Neutrophil (primary cell): Measurements from ENCODE around the gene RAI1.

Experiments used
- H3K27ac ChIP-seq: fragments of 200-600 bp; sonication (generic); 2 replicates; pipeline ENCODE4 v1.5.1; 2016; ENCODE audit warnings: mild to moderate bottlenecking, moderate library complexity
- H3K27me3 ChIP-seq: fragments of 200-600 bp; sonication (generic); 2 replicates; pipeline ENCODE4 v1.6.0; 2016; ENCODE audit warnings: mild to moderate bottlenecking
- H3K36me3 ChIP-seq: fragments of 200-600 bp; sonication (generic); 2 replicates; pipeline ENCODE4 v1.5.1; 2017
- H3K4me1 ChIP-seq, 2 experiments: fragments of 200-600 bp in 1 of 2; sonication (generic) in 1 of 2; 1 replicate in 1 of 2; 2 replicates in 1 of 2; pipeline versions ENCODE4 v1.5.1 to v1.6.1; 2013 to 2016; ENCODE audit warnings: low read depth in 1 of 2, low read length in 1 of 2, mild to moderate bottlenecking in 1 of 2, moderate library complexity in 1 of 2; ENCODE audit not compliant: control insufficient read depth in 1 of 2, insufficient read depth in 1 of 2
- H3K4me3 ChIP-seq, 2 experiments: fragments of 200-600 bp in 1 of 2; sonication (generic) in 1 of 2; 1 replicate in 1 of 2; 2 replicates in 1 of 2; pipeline ENCODE4 v1.5.1; 2013 to 2016; ENCODE audit warnings: low read depth in 1 of 2, low read length in 1 of 2, mild to moderate bottlenecking in 1 of 2, moderate library complexity in 1 of 2
- H3K9me3 ChIP-seq: fragments of 200-600 bp; sonication (generic); 2 replicates; pipeline ENCODE4 v1.5.1; 2016
- TF ChIP-seq, protein P1 (sequence below): fragments of 200-600 bp; sonication (generic); IDR thresholded peaks from 2 replicates; pipeline ENCODE4 v1.5.1; 2016; ENCODE audit warnings: antibody characterized with exemption

The RAI1 gene

DNA sequence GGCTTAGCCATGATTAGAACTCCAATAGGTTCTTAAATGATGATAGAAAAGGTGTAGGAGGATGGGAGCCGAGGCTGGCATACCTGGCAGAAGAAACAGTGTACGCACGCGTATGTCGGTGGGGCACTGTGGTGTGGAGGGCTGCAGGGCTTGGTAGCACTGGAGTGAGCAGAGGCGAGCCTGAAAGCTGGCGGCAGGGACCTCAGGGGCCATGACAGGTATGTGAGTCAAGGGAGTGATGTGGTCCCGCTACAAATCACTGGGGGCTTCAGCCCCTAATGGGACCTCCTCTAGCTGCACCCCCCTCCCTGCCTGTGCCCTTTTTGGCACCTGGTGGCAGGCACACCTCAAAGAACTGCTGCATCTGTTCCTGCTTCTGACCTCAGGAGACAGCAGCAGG lies 67.3 kb downstream of the RAI1 start:
- H3K36me3 ChIP-seq = no peaks in the 10 kb centered on the region
- H3K27me3 ChIP-seq = no peaks in the 10 kb centered on the region
- TF ChIP-seq, protein P1, sequence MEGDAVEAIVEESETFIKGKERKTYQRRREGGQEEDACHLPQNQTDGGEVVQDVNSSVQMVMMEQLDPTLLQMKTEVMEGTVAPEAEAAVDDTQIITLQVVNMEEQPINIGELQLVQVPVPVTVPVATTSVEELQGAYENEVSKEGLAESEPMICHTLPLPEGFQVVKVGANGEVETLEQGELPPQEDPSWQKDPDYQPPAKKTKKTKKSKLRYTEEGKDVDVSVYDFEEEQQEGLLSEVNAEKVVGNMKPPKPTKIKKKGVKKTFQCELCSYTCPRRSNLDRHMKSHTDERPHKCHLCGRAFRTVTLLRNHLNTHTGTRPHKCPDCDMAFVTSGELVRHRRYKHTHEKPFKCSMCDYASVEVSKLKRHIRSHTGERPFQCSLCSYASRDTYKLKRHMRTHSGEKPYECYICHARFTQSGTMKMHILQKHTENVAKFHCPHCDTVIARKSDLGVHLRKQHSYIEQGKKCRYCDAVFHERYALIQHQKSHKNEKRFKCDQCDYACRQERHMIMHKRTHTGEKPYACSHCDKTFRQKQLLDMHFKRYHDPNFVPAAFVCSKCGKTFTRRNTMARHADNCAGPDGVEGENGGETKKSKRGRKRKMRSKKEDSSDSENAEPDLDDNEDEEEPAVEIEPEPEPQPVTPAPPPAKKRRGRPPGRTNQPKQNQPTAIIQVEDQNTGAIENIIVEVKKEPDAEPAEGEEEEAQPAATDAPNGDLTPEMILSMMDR = no peak
- no peak overlapping the region for H3K4me3 ChIP-seq
- H3K4me1 ChIP-seq = peaks cover 32 to 36% of the 10 kb centered on the region in 2 experiments
- no peaks in the 10 kb centered on the region for H3K9me3 ChIP-seq
- no peak overlapping the region for H3K27ac ChIP-seq

DNA sequence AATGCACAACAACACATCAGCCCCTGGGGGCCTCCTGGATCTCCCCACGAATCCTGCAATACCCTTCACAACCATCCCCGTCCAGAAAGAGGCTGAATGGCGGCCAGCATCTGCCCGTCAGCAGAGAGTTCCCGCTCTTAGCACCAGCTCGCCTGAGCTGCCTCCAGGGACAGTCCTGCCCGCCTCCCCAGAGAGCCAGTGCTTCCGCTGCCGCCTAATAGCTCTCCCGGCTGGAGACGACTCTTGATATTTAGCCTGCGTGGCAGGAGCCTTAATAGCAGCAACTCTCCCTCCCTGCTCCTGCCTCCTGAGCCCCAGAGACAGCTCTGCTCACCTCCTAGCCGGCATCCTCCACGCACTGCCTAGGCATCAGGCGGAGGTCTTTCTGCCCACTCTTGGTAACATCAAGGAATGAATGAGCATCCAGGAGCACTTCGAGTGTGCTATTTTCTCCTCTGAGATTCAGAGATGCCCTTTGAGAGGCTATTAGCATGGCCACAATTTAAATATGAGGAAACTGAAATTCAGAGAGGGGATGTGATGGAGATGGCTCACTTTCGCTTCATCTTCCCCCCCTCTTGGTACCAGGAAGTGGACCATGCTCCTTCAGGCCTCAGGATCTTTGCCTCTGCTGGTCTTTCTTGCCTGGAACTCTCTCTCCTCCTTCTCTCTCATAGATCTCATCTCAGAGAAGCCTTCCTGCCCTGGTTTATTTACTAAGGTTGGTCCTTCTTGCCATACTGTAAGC lies 67.9 kb downstream of the RAI1 start:
- Histone ChIP-seq H3K27ac (no peak overlapping the region), H3K4me1 (peaks cover 32 to 36% of the 10 kb centered on the region in 2 experiments), H3K27me3 (no peaks in the 10 kb centered on the region), H3K9me3 (no peaks in the 10 kb centered on the region), H3K4me3 (no peak overlapping the region), H3K36me3 (no peaks in the 10 kb centered on the region)
- TF ChIP-seq, protein P1 = no peak

DNA sequence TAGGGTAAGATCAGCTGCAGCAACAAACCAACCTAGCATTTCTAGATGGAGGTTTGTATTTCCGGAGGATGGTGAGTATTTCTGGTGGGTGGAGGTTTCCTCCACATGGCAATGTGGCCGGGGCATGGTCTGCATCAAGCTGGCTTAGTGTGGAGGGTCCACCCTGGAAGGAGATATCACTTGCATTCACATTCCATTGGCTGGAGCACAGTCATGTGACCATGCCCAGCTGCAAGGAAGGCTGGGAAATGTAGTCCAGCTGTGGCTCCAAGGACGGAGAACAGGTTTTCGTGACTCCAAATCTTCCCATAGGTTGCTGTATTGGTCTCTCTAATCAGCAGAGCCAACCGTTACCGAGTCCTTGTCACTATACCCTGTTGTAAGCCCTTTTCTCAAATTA lies 68.7 kb downstream of the RAI1 start:
- no peaks in the 10 kb centered on the region for H3K36me3 ChIP-seq
- peaks cover 32 to 36% of the 10 kb centered on the region in 2 experiments for H3K4me1 ChIP-seq
- H3K27ac ChIP-seq = peak overlapping the region; percentile 91
- H3K9me3 ChIP-seq = no peaks in the 10 kb centered on the region
- no peak overlapping the region for H3K4me3 ChIP-seq
- no peaks in the 10 kb centered on the region for H3K27me3 ChIP-seq
- TF ChIP-seq, protein P1 = no peak

DNA sequence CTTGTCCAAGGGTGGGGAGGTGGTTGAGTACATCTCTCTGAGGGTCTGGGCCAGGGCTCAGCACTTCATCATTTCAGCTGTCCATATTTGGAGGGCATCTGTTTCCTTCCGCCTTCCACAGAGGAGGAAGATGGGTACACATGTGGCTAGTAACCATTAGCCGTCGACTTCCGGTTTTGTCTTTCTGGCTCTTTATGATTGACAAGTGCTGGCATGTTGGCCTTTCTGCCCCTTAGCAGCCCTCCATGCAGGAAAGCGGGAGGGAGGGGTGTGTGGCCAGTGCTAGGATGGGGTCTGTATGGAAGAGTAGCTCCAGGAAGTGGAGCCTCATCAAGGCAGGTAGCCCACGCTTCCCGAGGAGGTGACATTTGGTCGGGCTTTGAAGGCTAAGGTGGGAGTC lies 69.6 kb downstream of the RAI1 start:
- Histone ChIP-seq H3K4me1 (peaks cover 32 to 36% of the 10 kb centered on the region in 2 experiments), H3K36me3 (no peaks in the 10 kb centered on the region), H3K27me3 (no peaks in the 10 kb centered on the region), H3K4me3 (peak overlapping the region; percentile 73), H3K27ac (peak overlapping the region; percentile 91), H3K9me3 (no peaks in the 10 kb centered on the region)
- TF ChIP-seq, protein P1 = no peak

DNA sequence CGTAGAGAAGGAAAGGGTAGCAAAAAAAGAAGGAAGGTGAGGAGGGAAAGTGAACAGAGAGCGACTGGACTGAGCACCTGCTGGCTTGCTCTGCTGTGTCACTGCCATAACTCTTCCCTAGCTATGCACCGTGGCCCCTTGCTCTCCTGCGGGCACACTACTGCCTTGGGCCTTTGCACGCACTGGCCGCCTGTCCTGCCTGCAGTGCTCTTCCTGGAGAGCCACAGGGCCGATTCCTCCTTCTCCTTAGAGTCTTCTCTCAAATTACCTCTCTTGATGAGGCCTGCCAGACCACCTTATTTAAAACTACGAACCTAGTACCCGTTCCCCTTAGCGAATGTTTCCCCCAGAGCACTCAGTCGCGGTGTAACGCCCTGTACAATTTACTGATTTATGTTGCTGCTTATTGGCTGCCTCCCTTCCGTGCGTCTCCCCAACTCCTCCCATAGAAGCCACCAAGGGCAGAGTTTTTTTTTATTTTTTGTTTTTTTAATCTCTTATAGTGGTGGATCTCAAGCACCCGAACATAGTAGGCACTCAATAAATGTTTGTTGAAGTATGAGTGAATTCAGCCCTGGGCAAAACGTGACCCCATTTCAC lies 70.3 kb downstream of the RAI1 start:
- TF ChIP-seq, protein P1 = no peak
- H3K9me3 ChIP-seq = no peaks in the 10 kb centered on the region
- H3K4me1 ChIP-seq = peaks cover 32 to 36% of the 10 kb centered on the region in 2 experiments
- H3K27ac ChIP-seq = peak overlapping the region; percentile 91
- H3K36me3 ChIP-seq = no peaks in the 10 kb centered on the region
- no peaks in the 10 kb centered on the region for H3K27me3 ChIP-seq
- H3K4me3 ChIP-seq = peak overlapping the region; percentile 73
